AG09309 (cell line): ENCODE results near the gene SHC1.

Source experiments
- DNase-seq: peaks from one replicate; pipeline ENCODE4 v3.0.0-alpha.2; 2010; ENCODE audit warnings: low read depth
- H3K4me3 ChIP-seq: 2 replicates; pipeline ENCODE4 v1.5.1; 2011; ENCODE audit warnings: mild to moderate bottlenecking, low read depth, low read length, moderate library complexity; ENCODE audit not compliant: control insufficient read depth
- CTCF ChIP-seq: IDR thresholded peaks from 2 replicates; pipeline ENCODE4 v1.5.1; 2011; ENCODE audit warnings: mild to moderate bottlenecking, low read depth, low read length, inconsistent platforms; ENCODE audit not compliant: insufficient read depth, control insufficient read depth; ENCODE audit errors: missing control alignments

Gene SHC1

GRCh38 chr1:154938604-154939399 lies 31.7 kb downstream of the SHC1 start:
- no peak for TF ChIP-seq CTCF
- DNase-seq: no peak
- no peak overlapping the region for H3K4me3 ChIP-seq

- H3K4me3 ChIP-seq: peak overlapping the region; percentile 83
- no peak for DNase-seq
- TF ChIP-seq CTCF: no peak
These were observed 32.6 kb downstream of the SHC1 start for GRCh38 chr1:154937988-154938386.

GRCh38 chr1:154937085-154937987 lies 33.2 kb downstream of the SHC1 start:
- peak; percentile 87 for DNase-seq
- TF ChIP-seq CTCF: no peak
- peak overlapping the region; percentile 83 for H3K4me3 ChIP-seq

- DNase-seq: peak; percentile 87
- no peak for TF ChIP-seq CTCF
- peak within 1 kb of the TSS; percentile 83 for H3K4me3 ChIP-seq
These were observed 33.9 kb downstream of the SHC1 start, which contains the start of gene PMVK for GRCh38 chr1:154936555-154937084. PMVK (minus strand) TSS chr1:154936719; CDS start chr1:154936685, 34 bp downstream.

- DNase-seq: no peak
- TF ChIP-seq CTCF: no peak
- peak overlapping the region; percentile 83 for H3K4me3 ChIP-seq
These were observed 34.6 kb downstream of the SHC1 start for GRCh38 chr1:154935749-154936554.
